Measurements from ENCODE around the gene NFKBIL1. TPM values are rescaled to one million over a fixed set of nuclear protein-coding genes. Genes with fewer than 3 reads are reported as not detected.
A peak's percentile ranks its signal among the peaks of the same experiment; 100 is the strongest.

The NFKBIL1 gene
- total RNA-seq, 3 donors from 2014 or later = 22.3 to 34.7 (median 26.5) TPM

GRCh38 chr6:31580807-31581433 is 33.5 kb downstream of the NFKBIL1 start:
- Histone ChIP-seq H3K27me3 (no peaks in the 10 kb centered on the region), H3K27ac (peak overlapping the region; percentile 73 to 80), H3K4me1 (no peaks in the 10 kb centered on the region), H3K9me3 (no peaks in the 10 kb centered on the region), H3K4me3 (peak overlapping the region; percentile 64 to 76 (median 76)), H3K36me3 (no peaks in the 10 kb centered on the region)
- TF ChIP-seq POLR2A (IDR thresholded peaks at IDR 0.05) = no peak
- peak; percentile 53 to 64 (median 64) for TF ChIP-seq POLR2AphosphoS5 (IDR thresholded peaks at IDR 0.05)
- peak; percentile 90 to 95 (median 93) for TF ChIP-seq CTCF (IDR thresholded peaks at IDR 0.05)
- peak; percentile 75 to 85 for DNase-seq (ENCODE audit: low spot score in 2 of 2)
- intact Hi-C loops (cut with DNase I; ENCODE audit: low total_unique reads) = no loop called here

GRCh38 chr6:31581434-31582229 is 34.2 kb downstream of the NFKBIL1 start:
- Histone ChIP-seq H3K27ac (peak overlapping the region; percentile 73 to 80), H3K4me1 (no peaks in the 10 kb centered on the region), H3K36me3 (no peaks in the 10 kb centered on the region), H3K9me3 (no peaks in the 10 kb centered on the region), H3K4me3 (peak overlapping the region; percentile 64 to 76 (median 76)), H3K27me3 (no peaks in the 10 kb centered on the region)
- intact Hi-C loops (cut with DNase I; ENCODE audit: low total_unique reads) = no loop called here
- no peak for DNase-seq (ENCODE audit: low spot score in 2 of 2)
- TF ChIP-seq POLR2AphosphoS5 (IDR thresholded peaks at IDR 0.05) (no peak), CTCF (IDR thresholded peaks at IDR 0.05) (no peak), POLR2A (IDR thresholded peaks at IDR 0.05) (no peak)

- Histone ChIP-seq H3K9me3 (no peaks in the 10 kb centered on the region), H3K36me3 (no peaks in the 10 kb centered on the region), H3K4me1 (no peaks in the 10 kb centered on the region), H3K27ac (peak within 1 kb of the TSS; percentile 73 to 80), H3K27me3 (no peaks in the 10 kb centered on the region), H3K4me3 (peak within 1 kb of the TSS; percentile 64 to 76 (median 76))
- no peak for TF ChIP-seq POLR2A (IDR thresholded peaks at IDR 0.05)
- no peak for DNase-seq (ENCODE audit: low spot score in 2 of 2)
- intact Hi-C loops (cut with DNase I; ENCODE audit: low total_unique reads) = no loop called here
These were observed 34.8 kb downstream of the NFKBIL1 start, which contains the start of gene LTB for GRCh38 chr6:31582230-31582643. Gene LTB (minus strand): TSS chr6:31582424. CDS start chr6:31582417, 7 bp downstream.

- no peak overlapping the region for H3K27ac ChIP-seq
- TF ChIP-seq POLR2AphosphoS5 (IDR thresholded peaks at IDR 0.05) (no peak), CTCF (IDR thresholded peaks at IDR 0.05) (no peak), POLR2A (IDR thresholded peaks at IDR 0.05) (no peak)
- no peak for DNase-seq (ENCODE audit: low spot score in 2 of 2)
These were observed 38.1 kb downstream of the NFKBIL1 start for GRCh38 chr6:31585491-31585890.

GRCh38 chr6:31586008-31586407 is 38.6 kb downstream of the NFKBIL1 start, which contains the start of gene LST1:
Gene LST1 (plus strand): TSS chr6:31586277. CDS start chr6:31587300, 1,023 bp downstream.
- no peaks in the 10 kb centered on the region for H3K4me1 ChIP-seq
- no peak for DNase-seq (ENCODE audit: low spot score in 2 of 2)
- intact Hi-C loops (cut with DNase I; ENCODE audit: low total_unique reads) = no loop called here
- H3K9me3 ChIP-seq = no peaks in the 10 kb centered on the region
- H3K27me3 ChIP-seq = no peaks in the 10 kb centered on the region
- H3K36me3 ChIP-seq = no peaks in the 10 kb centered on the region
- TF ChIP-seq CTCF (IDR thresholded peaks at IDR 0.05) (no peak), POLR2AphosphoS5 (IDR thresholded peaks at IDR 0.05) (no peak), POLR2A (IDR thresholded peaks at IDR 0.05) (no peak)
- no peak within 1 kb of the TSS for H3K27ac ChIP-seq
- H3K4me3 ChIP-seq = no peak within 1 kb of the TSS

More at GRCh38 chr6:31585491-31585890, 38.1 kb downstream of the NFKBIL1 start:
- intact Hi-C loops (cut with DNase I; ENCODE audit: low total_unique reads) = no loop called here
- H3K27me3 ChIP-seq = no peaks in the 10 kb centered on the region
- no peaks in the 10 kb centered on the region for H3K9me3 ChIP-seq
- H3K4me3 ChIP-seq = no peak overlapping the region
- no peaks in the 10 kb centered on the region for H3K4me1 ChIP-seq
- H3K36me3 ChIP-seq = no peaks in the 10 kb centered on the region

Data from breast epithelium (tissue), 4 donors.